Measurements from ENCODE around the gene PRUNE2.

PRUNE2 gene

DNA sequence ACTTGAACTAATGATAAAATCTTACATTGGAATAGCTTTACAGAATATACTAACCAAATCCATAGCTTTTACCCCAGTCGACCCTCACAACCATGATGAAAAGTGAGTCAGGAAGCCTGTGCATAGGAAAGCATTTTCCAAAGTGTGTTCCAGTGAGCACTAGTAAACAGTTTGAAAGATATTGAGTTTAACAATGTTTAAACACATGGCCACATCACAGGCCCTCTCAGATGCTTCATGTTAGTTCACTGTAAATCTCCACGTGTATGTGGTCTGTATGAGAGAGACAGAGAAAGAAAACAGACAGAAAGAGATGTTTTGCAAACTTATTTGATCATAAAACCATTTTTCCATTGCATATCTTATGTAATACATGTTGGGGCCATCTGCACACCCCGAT lies 27.0 kb downstream of the PRUNE2 start:
- TF ChIP-seq, protein P1, sequence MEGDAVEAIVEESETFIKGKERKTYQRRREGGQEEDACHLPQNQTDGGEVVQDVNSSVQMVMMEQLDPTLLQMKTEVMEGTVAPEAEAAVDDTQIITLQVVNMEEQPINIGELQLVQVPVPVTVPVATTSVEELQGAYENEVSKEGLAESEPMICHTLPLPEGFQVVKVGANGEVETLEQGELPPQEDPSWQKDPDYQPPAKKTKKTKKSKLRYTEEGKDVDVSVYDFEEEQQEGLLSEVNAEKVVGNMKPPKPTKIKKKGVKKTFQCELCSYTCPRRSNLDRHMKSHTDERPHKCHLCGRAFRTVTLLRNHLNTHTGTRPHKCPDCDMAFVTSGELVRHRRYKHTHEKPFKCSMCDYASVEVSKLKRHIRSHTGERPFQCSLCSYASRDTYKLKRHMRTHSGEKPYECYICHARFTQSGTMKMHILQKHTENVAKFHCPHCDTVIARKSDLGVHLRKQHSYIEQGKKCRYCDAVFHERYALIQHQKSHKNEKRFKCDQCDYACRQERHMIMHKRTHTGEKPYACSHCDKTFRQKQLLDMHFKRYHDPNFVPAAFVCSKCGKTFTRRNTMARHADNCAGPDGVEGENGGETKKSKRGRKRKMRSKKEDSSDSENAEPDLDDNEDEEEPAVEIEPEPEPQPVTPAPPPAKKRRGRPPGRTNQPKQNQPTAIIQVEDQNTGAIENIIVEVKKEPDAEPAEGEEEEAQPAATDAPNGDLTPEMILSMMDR (IDR thresholded peaks at IDR 0.05; ENCODE audit: control insufficient read depth, insufficient read depth, low read depth, low read length, missing control alignments), result no peak
- no peak for DNase-seq (ENCODE audit: low read depth)
- H3K4me3 ChIP-seq (ENCODE audit: control insufficient read depth, low read depth, low read length), result no peak overlapping the region

DNA sequence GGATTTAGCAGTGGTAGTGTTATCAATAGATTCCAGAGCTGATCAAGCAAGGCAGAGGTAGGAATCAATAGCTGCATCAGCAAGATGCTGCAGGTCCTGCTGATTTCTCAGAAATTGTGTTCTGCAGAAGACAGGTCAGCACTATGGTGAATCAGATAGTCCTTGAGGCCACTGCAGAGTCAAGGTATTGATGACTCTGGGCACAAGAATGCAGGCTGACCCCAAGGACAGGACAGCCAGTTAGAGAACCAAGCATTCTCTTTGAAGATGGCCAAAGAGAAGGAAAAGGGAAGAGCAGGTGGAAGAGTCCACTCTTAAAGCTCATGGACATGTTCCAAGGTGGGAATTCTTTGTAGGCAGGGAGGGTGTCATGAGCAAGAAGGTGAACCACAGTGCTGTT lies 28.0 kb downstream of the PRUNE2 start:
- no peak overlapping the region for H3K4me3 ChIP-seq (ENCODE audit: control insufficient read depth, low read depth, low read length)
- DNase-seq (ENCODE audit: low read depth), result no peak
- TF ChIP-seq, protein P1 (IDR thresholded peaks at IDR 0.05; ENCODE audit: control insufficient read depth, insufficient read depth, low read depth, low read length, missing control alignments), result no peak

DNA sequence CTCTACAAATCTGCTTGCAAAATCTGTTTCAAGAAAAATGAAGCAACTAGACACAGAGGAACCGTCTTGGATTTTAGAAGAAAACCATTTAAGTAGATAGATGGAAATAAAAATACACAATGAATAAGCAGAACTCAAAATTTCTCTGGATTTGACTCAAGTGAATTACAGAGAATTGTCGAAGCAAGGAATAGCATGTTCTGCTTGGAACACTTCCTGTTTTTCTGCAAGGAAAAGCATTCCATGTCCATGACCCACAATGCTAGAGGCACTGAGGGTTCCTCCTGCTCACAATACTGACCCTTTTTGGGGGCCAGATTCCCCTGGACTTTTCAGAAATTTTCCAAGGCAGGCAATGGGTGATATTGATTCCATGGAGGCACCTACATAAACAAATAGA lies 29.8 kb downstream of the PRUNE2 start:
- TF ChIP-seq, protein P1 (IDR thresholded peaks at IDR 0.05; ENCODE audit: control insufficient read depth, insufficient read depth, low read depth, low read length, missing control alignments), result no peak
- no peak for DNase-seq (ENCODE audit: low read depth)
- H3K4me3 ChIP-seq (ENCODE audit: control insufficient read depth, low read depth, low read length), result no peak overlapping the region

DNA sequence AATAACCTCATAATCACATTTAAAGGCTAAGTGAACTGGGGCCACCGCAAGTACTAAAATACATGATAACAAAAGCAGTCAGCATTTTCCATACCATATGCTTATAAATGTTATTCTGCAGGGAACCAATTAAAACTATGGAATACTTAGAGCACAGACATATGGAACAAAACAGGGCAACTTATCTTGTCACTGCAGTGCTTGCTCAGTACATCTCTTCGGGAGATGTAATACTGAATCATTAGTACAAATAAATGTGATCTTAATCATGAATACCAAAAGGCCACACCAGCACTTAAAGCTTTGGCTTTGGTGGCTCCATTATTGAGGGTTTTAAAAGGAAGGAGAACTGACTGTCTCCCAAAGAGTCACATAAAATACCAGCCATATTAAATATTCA lies 32.1 kb downstream of the PRUNE2 start:
- TF ChIP-seq, protein P1 (IDR thresholded peaks at IDR 0.05; ENCODE audit: control insufficient read depth, insufficient read depth, low read depth, low read length, missing control alignments), result no peak
- no peak for DNase-seq (ENCODE audit: low read depth)
- no peak overlapping the region for H3K4me3 ChIP-seq (ENCODE audit: control insufficient read depth, low read depth, low read length)

DNA sequence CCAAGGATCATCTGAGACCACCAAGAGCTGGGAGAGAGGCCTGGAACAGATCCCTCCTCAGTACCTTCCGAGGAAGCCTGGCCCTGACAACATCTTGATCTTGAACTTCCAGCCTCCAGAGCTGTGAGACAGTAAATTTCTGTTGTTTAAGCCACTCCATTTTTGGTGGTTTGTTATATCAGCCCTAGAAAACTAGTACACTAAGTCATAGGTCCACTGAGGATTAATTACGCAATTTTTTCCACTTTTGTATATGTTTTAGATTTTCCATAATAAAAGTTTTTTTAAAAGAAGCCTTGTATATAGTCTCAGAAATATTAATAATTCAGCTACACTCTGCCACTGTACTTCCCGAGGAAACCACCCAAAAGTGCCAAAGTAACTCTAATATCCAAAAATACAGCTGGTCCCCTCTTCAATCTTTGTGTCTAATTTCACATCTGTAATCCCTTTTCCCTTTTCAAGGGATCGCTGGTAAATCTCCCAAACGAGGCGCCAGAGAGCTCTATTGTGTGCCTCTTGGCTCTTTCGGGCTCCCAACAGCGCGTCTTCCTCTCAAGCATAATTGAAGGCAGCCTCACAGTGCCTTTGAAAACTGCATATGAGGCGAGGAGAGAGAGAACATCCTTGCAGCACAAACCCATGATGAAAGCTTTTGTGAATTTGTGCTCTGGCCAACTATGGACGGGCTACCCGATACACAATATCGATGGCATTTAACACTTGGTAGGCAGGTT lies 32.7 kb downstream of the PRUNE2 start:
- no peak for DNase-seq (ENCODE audit: low read depth)
- TF ChIP-seq, protein P1 (IDR thresholded peaks at IDR 0.05; ENCODE audit: control insufficient read depth, insufficient read depth, low read depth, low read length, missing control alignments), result no peak
- H3K4me3 ChIP-seq (ENCODE audit: control insufficient read depth, low read depth, low read length), result no peak overlapping the region

DNA sequence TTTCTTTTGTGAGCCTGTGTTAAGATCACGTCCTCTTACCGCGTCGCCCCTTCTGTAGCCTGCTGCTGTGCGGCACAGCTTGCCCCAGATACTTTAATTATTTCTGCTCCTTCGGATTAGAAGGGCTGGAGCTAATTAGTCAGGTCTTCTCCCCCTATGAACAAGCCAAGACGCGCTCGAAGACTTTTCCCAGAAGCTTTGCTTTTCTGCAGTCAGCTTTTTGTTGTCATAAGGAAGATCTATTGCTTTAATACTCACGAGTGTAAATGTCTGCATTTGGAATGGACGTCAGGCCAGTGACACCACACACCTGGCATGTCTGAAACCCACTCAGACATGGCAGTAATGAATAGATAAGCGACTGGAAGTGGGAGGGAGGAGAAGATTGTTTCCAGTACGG lies 37.0 kb downstream of the PRUNE2 start:
- DNase-seq (ENCODE audit: low read depth), result no peak
- TF ChIP-seq, protein P1 (IDR thresholded peaks at IDR 0.05; ENCODE audit: control insufficient read depth, insufficient read depth, low read depth, low read length, missing control alignments), result no peak
- H3K4me3 ChIP-seq (ENCODE audit: control insufficient read depth, low read depth, low read length), result no peak overlapping the region
